Stomach (tissue), 4 donors: ENCODE measurements around the gene INKA2.

Source experiments
- EP300 ChIP-seq: sonication (generic); formaldehyde crosslinking; IDR thresholded peaks from one replicate; pipeline ENCODE4 v1.6.1; 2017; ENCODE audit warnings: antibody characterized with exemption
- POLR2A ChIP-seq, 4 donors: fragments of 450-650 bp; IDR thresholded peaks; one replicate each; pipeline ENCODE4 v1.6.1; 2016; ENCODE audit warnings: antibody characterized with exemption in 4 of 4, control low read depth in 2 of 4, mild to moderate bottlenecking in 1 of 4, moderate library complexity in 1 of 4
- TF ChIP-seq, protein P1 (sequence below), 7 experiments: fragments of 450-650 bp in 4 of 7; fragments of 200-600 bp in 3 of 7; sonication (generic) in 3 of 7; IDR thresholded peaks; one replicate each; pipeline ENCODE4 v1.5.1; 2016 to 2019; ENCODE audit warnings: antibody characterized with exemption in 7 of 7, control low read depth in 2 of 7, mild to moderate bottlenecking in 1 of 7

DNA sequence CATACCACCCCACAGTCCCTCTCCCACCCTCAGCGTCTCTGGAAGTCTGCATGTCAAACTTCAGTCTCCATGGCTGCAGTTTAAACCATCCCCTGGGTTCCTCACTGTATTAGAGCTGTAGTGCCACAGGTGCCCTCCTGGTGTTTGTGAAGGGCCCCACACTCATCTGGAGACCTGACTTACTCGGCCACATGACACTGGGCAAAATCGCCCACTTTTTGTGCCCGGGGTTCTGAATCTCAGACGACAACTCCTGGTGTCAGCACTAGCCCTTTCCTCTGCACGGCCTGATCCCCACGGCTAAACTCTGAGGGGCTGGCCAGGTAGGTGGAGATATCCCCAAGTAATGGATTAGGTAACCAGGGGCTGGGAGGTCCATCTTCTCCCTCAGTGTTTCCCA, 6.5 kb downstream of the INKA2 start:
- TF ChIP-seq EP300 (no peak), POLR2A (IDR thresholded peaks at IDR 0.05) (no peak)
- TF ChIP-seq, protein P1, sequence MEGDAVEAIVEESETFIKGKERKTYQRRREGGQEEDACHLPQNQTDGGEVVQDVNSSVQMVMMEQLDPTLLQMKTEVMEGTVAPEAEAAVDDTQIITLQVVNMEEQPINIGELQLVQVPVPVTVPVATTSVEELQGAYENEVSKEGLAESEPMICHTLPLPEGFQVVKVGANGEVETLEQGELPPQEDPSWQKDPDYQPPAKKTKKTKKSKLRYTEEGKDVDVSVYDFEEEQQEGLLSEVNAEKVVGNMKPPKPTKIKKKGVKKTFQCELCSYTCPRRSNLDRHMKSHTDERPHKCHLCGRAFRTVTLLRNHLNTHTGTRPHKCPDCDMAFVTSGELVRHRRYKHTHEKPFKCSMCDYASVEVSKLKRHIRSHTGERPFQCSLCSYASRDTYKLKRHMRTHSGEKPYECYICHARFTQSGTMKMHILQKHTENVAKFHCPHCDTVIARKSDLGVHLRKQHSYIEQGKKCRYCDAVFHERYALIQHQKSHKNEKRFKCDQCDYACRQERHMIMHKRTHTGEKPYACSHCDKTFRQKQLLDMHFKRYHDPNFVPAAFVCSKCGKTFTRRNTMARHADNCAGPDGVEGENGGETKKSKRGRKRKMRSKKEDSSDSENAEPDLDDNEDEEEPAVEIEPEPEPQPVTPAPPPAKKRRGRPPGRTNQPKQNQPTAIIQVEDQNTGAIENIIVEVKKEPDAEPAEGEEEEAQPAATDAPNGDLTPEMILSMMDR (IDR thresholded peaks at IDR 0.05): no peak
